ENCODE results near the gene CDKN2B.

- TF ChIP-seq CTCF (IDR thresholded peaks at IDR 0.05) (no peak), POLR2A (IDR thresholded peaks at IDR 0.05) (no peak)
Measured at GRCh38 chr9:21958833-21959232, 50.3 kb downstream of the CDKN2B start.
